ENCODE results near the gene KAZN.

DNA sequence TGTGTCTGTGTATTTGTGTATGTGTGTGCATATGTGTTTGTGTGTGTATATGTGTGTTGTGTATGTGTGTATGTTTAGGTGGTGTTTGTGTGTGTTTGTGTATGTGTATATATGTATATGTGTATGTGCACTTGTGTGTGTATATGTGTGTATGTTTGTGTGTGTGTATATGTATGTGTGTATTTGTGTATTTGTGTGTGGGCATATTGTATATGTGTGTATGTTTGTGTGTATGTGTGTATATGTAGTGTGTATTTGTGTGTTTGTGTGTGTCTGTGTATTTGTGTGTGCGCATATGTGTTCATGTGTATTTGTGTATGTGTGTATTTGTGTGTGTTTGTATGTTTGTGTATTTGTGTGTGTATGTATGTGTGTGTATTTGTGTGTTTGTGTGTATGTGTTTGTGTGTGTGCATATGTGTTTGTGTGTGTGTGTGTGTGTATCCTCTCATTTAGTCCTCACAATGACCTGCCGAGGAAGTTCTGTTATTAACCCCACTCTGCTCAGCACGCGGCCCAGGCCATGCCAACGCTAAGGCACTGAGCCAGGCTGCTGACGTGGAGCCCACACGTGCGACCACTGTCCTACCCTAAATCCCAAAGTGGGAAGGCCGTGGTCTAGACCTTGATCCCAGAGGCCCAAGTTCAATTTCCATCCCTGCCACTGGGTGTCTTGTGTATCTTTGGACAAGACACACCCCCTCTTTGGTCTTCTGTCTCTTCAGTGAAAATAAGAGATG, 511.8 kb downstream of the KAZN start:
- TF ChIP-seq, protein P1, sequence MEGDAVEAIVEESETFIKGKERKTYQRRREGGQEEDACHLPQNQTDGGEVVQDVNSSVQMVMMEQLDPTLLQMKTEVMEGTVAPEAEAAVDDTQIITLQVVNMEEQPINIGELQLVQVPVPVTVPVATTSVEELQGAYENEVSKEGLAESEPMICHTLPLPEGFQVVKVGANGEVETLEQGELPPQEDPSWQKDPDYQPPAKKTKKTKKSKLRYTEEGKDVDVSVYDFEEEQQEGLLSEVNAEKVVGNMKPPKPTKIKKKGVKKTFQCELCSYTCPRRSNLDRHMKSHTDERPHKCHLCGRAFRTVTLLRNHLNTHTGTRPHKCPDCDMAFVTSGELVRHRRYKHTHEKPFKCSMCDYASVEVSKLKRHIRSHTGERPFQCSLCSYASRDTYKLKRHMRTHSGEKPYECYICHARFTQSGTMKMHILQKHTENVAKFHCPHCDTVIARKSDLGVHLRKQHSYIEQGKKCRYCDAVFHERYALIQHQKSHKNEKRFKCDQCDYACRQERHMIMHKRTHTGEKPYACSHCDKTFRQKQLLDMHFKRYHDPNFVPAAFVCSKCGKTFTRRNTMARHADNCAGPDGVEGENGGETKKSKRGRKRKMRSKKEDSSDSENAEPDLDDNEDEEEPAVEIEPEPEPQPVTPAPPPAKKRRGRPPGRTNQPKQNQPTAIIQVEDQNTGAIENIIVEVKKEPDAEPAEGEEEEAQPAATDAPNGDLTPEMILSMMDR (conservative IDR thresholded peaks at IDR 0.05), result no peak
- no peak for TF ChIP-seq EZH2 (IDR thresholded peaks at IDR 0.05; ENCODE audit: low read depth)
